DND-41 (cell line): Measurements from ENCODE around the gene TLE1.

Source experiments
- ATAC-seq: fragments of 200-7000 bp; cut with Tn5 transposase; 3 replicates; pipeline ENCODE4 v1.9.1; 2021; ENCODE audit warnings: low read depth; ENCODE audit not compliant: insufficient read depth
- DNase-seq: peaks from one replicate; pipeline ENCODE4 v3.0.0-alpha.2; 2020
- H2AFZ ChIP-seq: 2 replicates; pipeline ENCODE4 v1.6.0; 2012; ENCODE audit warnings: low read depth, low read length
- H3K27ac ChIP-seq: 2 replicates; pipeline ENCODE4 v1.5.1; 2012; ENCODE audit warnings: low read length, inconsistent platforms
- H3K27me3 ChIP-seq: fragments of 200-600 bp; sonication (generic); 2 replicates; pipeline ENCODE4 v1.6.0; 2012; ENCODE audit warnings: low read length, mild to moderate bottlenecking, inconsistent platforms; ENCODE audit not compliant: insufficient read depth, poor library complexity
- H3K36me3 ChIP-seq: 2 replicates; pipeline ENCODE4 v1.5.1; 2012; ENCODE audit warnings: low read length, inconsistent platforms; ENCODE audit not compliant: insufficient read depth
- H3K4me1 ChIP-seq: 2 replicates; pipeline ENCODE4 v1.5.1; 2012; ENCODE audit warnings: mild to moderate bottlenecking, low read length; ENCODE audit not compliant: insufficient read depth
- H3K4me2 ChIP-seq: 2 replicates; pipeline ENCODE4 v1.6.0; 2012; ENCODE audit warnings: mild to moderate bottlenecking, moderate library complexity, low read length, inconsistent platforms; ENCODE audit not compliant: insufficient read depth
- H3K4me3 ChIP-seq, 2 experiments: fragments of 200-600 bp in 1 of 2; shearing (Covaris generic) in 1 of 2; 2 replicates each; pipeline ENCODE4 v1.5.1; 2012 to 2016; ENCODE audit warnings: inconsistent platforms in 2 of 2, low read length in 2 of 2, mild to moderate bottlenecking in 2 of 2, low read depth in 1 of 2, moderate library complexity in 1 of 2
- H3K79me2 ChIP-seq: 2 replicates; pipeline ENCODE4 v1.6.0; 2012; ENCODE audit warnings: low read length, inconsistent platforms; ENCODE audit not compliant: insufficient read depth
- H3K9ac ChIP-seq: 2 replicates; pipeline ENCODE4 v1.6.0; 2012; ENCODE audit warnings: low read depth, mild to moderate bottlenecking, inconsistent platforms, low read length, moderate library complexity
- H3K9me3 ChIP-seq: 2 replicates; pipeline ENCODE4 v1.5.1; 2012; ENCODE audit warnings: low read length, moderate library complexity, mild to moderate bottlenecking, inconsistent platforms; ENCODE audit not compliant: insufficient read depth, severe bottlenecking
- H4K20me1 ChIP-seq: 2 replicates; pipeline ENCODE4 v1.6.0; 2012; ENCODE audit warnings: low read length; ENCODE audit not compliant: insufficient read depth
- EZH2 ChIP-seq: IDR thresholded peaks from 3 replicates; pipeline ENCODE4 v1.6.1; 2012; ENCODE audit warnings: borderline replicate concordance, low read depth, mild to moderate bottlenecking, moderate library complexity, low read length, inconsistent platforms; ENCODE audit not compliant: severe bottlenecking
- TF ChIP-seq, protein P1 (sequence below): IDR thresholded peaks from 2 replicates; pipeline ENCODE4 v1.5.1; 2012; ENCODE audit warnings: borderline replicate concordance, low read length, moderate library complexity, mild to moderate bottlenecking; ENCODE audit not compliant: poor library complexity, severe bottlenecking; ENCODE audit errors: extremely low read depth

Gene TLE1

DNA sequence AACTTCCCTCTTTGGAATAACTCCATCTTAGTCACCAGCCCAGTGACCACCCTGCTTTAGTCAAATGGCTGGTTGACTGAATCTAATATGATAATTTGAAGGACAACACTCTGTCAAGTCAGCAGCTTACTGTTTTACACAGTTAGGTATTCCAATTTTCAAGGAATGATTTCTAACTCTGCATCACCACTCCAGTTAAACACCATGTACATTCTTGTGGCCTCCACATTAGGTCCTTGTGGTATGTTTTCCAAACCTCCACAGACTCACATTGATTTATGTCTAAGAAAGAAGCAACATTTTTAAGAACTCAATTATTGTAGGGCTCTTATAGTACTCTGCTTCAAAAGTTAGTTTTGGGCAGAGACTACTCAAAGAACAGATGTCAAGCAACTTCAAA, 110.7 kb downstream of the TLE1 start:
- Histone ChIP-seq H3K9ac (no peak overlapping the region), H3K4me3 (no peak overlapping the region), H4K20me1 (no peaks in the 10 kb centered on the region), H3K36me3 (peaks cover 4% of the 10 kb centered on the region; the same call in 1 of the 2 replicates), H3K9me3 (no peaks in the 10 kb centered on the region), H3K4me2 (no peak overlapping the region), H3K27ac (no peak overlapping the region), H3K4me1 (no peaks in the 10 kb centered on the region), H3K79me2 (no peaks in the 10 kb centered on the region), H3K27me3 (no peaks in the 10 kb centered on the region), H2AFZ (no peak overlapping the region)
- no peak for DNase-seq
- no peak for ATAC-seq
- TF ChIP-seq, protein P1, sequence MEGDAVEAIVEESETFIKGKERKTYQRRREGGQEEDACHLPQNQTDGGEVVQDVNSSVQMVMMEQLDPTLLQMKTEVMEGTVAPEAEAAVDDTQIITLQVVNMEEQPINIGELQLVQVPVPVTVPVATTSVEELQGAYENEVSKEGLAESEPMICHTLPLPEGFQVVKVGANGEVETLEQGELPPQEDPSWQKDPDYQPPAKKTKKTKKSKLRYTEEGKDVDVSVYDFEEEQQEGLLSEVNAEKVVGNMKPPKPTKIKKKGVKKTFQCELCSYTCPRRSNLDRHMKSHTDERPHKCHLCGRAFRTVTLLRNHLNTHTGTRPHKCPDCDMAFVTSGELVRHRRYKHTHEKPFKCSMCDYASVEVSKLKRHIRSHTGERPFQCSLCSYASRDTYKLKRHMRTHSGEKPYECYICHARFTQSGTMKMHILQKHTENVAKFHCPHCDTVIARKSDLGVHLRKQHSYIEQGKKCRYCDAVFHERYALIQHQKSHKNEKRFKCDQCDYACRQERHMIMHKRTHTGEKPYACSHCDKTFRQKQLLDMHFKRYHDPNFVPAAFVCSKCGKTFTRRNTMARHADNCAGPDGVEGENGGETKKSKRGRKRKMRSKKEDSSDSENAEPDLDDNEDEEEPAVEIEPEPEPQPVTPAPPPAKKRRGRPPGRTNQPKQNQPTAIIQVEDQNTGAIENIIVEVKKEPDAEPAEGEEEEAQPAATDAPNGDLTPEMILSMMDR = no peak
- TF ChIP-seq EZH2 = no peak

DNA sequence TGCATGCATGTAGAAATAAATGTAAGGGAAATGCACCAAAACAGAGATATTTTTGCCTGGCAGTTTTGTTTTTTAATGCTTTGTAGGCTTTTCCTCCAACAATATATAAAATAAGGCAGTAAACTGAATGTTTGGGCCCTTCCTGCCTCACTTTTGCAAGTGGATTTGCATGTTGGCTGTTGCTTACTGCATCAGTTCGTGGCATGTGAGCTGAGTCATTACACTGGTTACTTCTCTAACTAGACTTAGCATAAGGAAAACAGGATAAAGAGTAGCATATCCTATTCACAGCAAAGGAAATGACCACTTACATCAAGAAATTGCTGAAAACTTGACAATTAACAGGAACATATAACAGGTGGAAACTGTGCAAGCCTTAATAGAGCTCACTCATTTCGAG, 113.4 kb downstream of the TLE1 start:
- H3K36me3 ChIP-seq = peaks cover under 1% of the 10 kb centered on the region; the same call in 1 of the 2 replicates
- no peak for ATAC-seq
- no peak for DNase-seq

DNA sequence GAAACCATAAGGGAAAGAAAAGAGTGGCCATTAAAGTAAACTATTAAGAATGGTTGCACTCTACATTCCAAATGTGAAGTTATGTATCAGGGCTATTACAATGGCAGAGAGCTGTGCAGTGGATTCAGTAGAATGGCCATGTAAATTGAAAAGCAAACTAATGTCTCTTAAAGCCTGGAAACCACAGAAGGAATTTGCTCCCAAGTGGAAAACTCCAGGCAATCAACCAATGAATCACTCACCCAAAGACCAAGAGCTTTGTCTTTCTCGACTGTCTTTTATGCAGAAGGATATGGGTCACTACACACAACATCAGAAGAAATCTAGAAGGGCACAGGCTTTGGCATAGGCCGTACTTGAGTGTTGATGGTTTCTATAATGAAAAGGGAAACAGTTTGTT, 114.9 kb downstream of the TLE1 start:
- Histone ChIP-seq H3K36me3 (no peaks in the 10 kb centered on the region), H3K27me3 (no peaks in the 10 kb centered on the region), H2AFZ (no peak overlapping the region), H3K4me1 (no peaks in the 10 kb centered on the region), H3K27ac (no peak overlapping the region), H3K9me3 (no peaks in the 10 kb centered on the region), H3K4me2 (no peak overlapping the region), H3K79me2 (no peaks in the 10 kb centered on the region), H3K9ac (no peak overlapping the region), H3K4me3 (no peak overlapping the region), H4K20me1 (no peaks in the 10 kb centered on the region)
- DNase-seq (no peak), ATAC-seq (no peak)
- TF ChIP-seq EZH2 = no peak
- TF ChIP-seq, protein P1 = no peak

More for the DNA sequence above, 113.4 kb downstream of the TLE1 start:
- Histone ChIP-seq H4K20me1 (no peaks in the 10 kb centered on the region), H3K4me2 (no peak overlapping the region), H3K27me3 (no peaks in the 10 kb centered on the region), H3K4me1 (no peaks in the 10 kb centered on the region), H3K9me3 (no peaks in the 10 kb centered on the region), H3K27ac (no peak overlapping the region), H3K4me3 (no peak overlapping the region), H2AFZ (no peak overlapping the region), H3K79me2 (no peaks in the 10 kb centered on the region), H3K9ac (no peak overlapping the region)
- TF ChIP-seq EZH2 = no peak
- TF ChIP-seq, protein P1 = no peak
